K562 (cell line): ENCODE results near the gene PHLDA3.

Experiments
- GABPB1 ChIP-seq: sonication (generic); formaldehyde crosslinking; IDR thresholded peaks from 2 replicates; pipeline ENCODE4 v1.8.0; 2022; ENCODE audit warnings: mild to moderate bottlenecking, missing genetic modification reagents
- MAFF ChIP-seq: IDR thresholded peaks from 2 replicates; pipeline ENCODE4 v1.6.1; 2012; ENCODE audit warnings: low read length, improper control_type of control experiment
- POLR2A ChIP-seq: fragments of 450-650 bp; conservative IDR thresholded peaks from 2 replicates; pipeline ENCODE4 v1.6.1; 2016
- RAD21 ChIP-seq, 2 experiments: fragments of 250-450 bp in 1 of 2; fragments of 450-650 bp in 1 of 2; sonication (Bioruptor Pico) in 1 of 2; formaldehyde crosslinking in 1 of 2; IDR thresholded peaks in 1 of 2; conservative IDR thresholded peaks in 1 of 2; 2 replicates each; pipeline versions ENCODE4 v1.4.0 to v1.8.0; 2020 to 2022; ENCODE audit warnings: mild to moderate bottlenecking in 2 of 2, moderate library complexity in 1 of 2
- TAF15 ChIP-seq: fragments of 200-400 bp; formaldehyde crosslinking; IDR thresholded peaks from 2 replicates; pipeline ENCODE4 v1.6.1; 2017; ENCODE audit warnings: mild to moderate bottlenecking, low read depth, low read length, moderate library complexity
- ZNF212 ChIP-seq: fragments of 450-650 bp; formaldehyde crosslinking; IDR thresholded peaks from 2 replicates; pipeline ENCODE4 v1.4.0; 2020; ENCODE audit warnings: mild to moderate bottlenecking
- TF ChIP-seq, protein P1 (sequence below), 2 experiments: fragments of 200-800 bp in 1 of 2; sonication (Bioruptor generic) in 1 of 2; sonication (generic) in 1 of 2; formaldehyde crosslinking in 1 of 2; IDR thresholded peaks in 1 of 2; conservative IDR thresholded peaks in 1 of 2; 2 replicates each; pipeline versions ENCODE4 v1.5.0 to v1.6.1; 2016 to 2020; ENCODE audit warnings: missing compliant biosample characterization in 1 of 2, missing genetic modification characterization in 1 of 2, missing genetic modification reagents in 1 of 2
- TF ChIP-seq, protein P2 (sequence below): IDR thresholded peaks from 2 replicates; pipeline ENCODE4 v1.6.1; 2014; ENCODE audit warnings: antibody characterized with exemption
- TF ChIP-seq, protein P3 (sequence below), 2 experiments: fragments of 450-650 bp; formaldehyde crosslinking in 1 of 2; IDR thresholded peaks; 2 replicates each; pipeline versions ENCODE4 v1.4.0 to v1.6.1; 2014 to 2020; ENCODE audit warnings: mild to moderate bottlenecking in 2 of 2, borderline replicate concordance in 1 of 2, low read depth in 1 of 2
- TF ChIP-seq, protein P4 (sequence below): fragments of 250-450 bp; sonication (Bioruptor Pico); IDR thresholded peaks from 2 replicates; pipeline ENCODE4 v1.8.0; 2021; ENCODE audit warnings: moderate library complexity, mild to moderate bottlenecking, inconsistent platforms
- TF ChIP-seq, protein P5 (sequence below): fragments of 250-450 bp; sonication (Bioruptor Pico); IDR thresholded peaks from 2 replicates; pipeline ENCODE4 v1.5.0; 2020; ENCODE audit warnings: mild to moderate bottlenecking

DNA sequence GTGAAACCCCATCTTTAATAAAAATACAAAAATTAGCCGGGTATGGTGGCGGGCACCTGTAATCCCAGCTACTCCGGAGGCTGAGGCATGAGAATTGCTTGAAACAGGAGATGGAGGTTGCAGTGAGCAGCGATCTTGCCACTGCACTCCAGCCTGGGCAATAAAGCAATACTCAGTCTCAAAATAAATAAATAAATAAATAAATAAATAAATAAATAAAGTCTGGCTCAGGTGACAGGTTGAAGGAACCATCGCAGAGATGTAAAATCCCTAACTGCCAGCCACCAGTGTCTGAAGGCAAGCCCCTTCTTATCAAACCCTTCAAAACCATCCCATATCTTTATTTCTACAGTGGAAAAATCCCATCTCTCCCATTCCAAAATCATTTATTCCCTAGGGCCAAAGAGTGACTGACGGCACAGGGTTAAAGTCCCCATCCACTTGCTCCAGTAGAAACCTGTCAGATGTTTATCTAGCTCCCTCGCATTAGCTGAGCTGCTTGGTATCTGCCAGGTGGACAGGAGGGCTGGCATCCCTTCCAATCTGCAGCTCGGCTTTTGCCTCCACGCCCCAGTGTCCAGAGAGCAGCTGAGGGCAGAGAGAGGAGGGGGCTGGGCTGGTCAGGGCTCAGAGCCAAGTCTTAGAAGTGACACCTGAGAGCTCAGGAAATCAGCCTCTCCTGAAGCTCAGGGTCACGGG, 33.0 kb upstream of the PHLDA3 start:
- TF ChIP-seq, protein P1, sequence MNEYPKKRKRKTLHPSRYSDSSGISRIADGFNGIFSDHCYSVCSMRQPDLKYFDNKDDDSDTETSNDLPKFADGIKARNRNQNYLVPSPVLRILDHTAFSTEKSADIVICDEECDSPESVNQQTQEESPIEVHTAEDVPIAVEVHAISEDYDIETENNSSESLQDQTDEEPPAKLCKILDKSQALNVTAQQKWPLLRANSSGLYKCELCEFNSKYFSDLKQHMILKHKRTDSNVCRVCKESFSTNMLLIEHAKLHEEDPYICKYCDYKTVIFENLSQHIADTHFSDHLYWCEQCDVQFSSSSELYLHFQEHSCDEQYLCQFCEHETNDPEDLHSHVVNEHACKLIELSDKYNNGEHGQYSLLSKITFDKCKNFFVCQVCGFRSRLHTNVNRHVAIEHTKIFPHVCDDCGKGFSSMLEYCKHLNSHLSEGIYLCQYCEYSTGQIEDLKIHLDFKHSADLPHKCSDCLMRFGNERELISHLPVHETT (CRISPR knock-in tag; conservative IDR thresholded peaks at IDR 0.05 in 1 of 2, IDR thresholded peaks at IDR 0.05 in 1 of 2), result no peak
- no peak for TF ChIP-seq RAD21 (CRISPR knock-in tag; conservative IDR thresholded peaks at IDR 0.05 in 1 of 2, IDR thresholded peaks at IDR 0.05 in 1 of 2)
- TF ChIP-seq MAFF, result no peak
- TF ChIP-seq, protein P2, sequence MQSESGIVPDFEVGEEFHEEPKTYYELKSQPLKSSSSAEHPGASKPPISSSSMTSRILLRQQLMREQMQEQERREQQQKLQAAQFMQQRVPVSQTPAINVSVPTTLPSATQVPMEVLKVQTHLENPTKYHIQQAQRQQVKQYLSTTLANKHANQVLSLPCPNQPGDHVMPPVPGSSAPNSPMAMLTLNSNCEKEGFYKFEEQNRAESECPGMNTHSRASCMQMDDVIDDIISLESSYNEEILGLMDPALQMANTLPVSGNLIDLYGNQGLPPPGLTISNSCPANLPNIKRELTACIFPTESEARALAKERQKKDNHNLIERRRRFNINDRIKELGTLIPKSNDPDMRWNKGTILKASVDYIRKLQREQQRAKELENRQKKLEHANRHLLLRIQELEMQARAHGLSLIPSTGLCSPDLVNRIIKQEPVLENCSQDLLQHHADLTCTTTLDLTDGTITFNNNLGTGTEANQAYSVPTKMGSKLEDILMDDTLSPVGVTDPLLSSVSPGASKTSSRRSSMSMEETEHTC, result no peak
- TF ChIP-seq, protein P3, sequence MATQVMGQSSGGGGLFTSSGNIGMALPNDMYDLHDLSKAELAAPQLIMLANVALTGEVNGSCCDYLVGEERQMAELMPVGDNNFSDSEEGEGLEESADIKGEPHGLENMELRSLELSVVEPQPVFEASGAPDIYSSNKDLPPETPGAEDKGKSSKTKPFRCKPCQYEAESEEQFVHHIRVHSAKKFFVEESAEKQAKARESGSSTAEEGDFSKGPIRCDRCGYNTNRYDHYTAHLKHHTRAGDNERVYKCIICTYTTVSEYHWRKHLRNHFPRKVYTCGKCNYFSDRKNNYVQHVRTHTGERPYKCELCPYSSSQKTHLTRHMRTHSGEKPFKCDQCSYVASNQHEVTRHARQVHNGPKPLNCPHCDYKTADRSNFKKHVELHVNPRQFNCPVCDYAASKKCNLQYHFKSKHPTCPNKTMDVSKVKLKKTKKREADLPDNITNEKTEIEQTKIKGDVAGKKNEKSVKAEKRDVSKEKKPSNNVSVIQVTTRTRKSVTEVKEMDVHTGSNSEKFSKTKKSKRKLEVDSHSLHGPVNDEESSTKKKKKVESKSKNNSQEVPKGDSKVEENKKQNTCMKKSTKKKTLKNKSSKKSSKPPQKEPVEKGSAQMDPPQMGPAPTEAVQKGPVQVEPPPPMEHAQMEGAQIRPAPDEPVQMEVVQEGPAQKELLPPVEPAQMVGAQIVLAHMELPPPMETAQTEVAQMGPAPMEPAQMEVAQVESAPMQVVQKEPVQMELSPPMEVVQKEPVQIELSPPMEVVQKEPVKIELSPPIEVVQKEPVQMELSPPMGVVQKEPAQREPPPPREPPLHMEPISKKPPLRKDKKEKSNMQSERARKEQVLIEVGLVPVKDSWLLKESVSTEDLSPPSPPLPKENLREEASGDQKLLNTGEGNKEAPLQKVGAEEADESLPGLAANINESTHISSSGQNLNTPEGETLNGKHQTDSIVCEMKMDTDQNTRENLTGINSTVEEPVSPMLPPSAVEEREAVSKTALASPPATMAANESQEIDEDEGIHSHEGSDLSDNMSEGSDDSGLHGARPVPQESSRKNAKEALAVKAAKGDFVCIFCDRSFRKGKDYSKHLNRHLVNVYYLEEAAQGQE (IDR thresholded peaks at IDR 0.05; ENCODE audit: borderline replicate concordance), result no peak
- TF ChIP-seq, protein P3 (CRISPR knock-in tag; IDR thresholded peaks at IDR 0.05; ENCODE audit: low read depth), result no peak
- TF ChIP-seq, protein P4, sequence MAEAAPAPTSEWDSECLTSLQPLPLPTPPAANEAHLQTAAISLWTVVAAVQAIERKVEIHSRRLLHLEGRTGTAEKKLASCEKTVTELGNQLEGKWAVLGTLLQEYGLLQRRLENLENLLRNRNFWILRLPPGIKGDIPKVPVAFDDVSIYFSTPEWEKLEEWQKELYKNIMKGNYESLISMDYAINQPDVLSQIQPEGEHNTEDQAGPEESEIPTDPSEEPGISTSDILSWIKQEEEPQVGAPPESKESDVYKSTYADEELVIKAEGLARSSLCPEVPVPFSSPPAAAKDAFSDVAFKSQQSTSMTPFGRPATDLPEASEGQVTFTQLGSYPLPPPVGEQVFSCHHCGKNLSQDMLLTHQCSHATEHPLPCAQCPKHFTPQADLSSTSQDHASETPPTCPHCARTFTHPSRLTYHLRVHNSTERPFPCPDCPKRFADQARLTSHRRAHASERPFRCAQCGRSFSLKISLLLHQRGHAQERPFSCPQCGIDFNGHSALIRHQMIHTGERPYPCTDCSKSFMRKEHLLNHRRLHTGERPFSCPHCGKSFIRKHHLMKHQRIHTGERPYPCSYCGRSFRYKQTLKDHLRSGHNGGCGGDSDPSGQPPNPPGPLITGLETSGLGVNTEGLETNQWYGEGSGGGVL, result no peak
- no peak for TF ChIP-seq ZNF212 (CRISPR knock-in tag)
- no peak for TF ChIP-seq TAF15
- TF ChIP-seq, protein P5, sequence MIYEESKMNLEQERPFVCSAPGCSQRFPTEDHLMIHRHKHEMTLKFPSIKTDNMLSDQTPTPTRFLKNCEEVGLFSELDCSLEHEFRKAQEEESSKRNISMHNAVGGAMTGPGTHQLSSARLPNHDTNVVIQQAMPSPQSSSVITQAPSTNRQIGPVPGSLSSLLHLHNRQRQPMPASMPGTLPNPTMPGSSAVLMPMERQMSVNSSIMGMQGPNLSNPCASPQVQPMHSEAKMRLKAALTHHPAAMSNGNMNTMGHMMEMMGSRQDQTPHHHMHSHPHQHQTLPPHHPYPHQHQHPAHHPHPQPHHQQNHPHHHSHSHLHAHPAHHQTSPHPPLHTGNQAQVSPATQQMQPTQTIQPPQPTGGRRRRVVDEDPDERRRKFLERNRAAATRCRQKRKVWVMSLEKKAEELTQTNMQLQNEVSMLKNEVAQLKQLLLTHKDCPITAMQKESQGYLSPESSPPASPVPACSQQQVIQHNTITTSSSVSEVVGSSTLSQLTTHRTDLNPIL (CRISPR knock-in tag), result no peak
- no peak for TF ChIP-seq GABPB1 (CRISPR knock-in tag)
- no peak for TF ChIP-seq POLR2A
